Left lung (tissue), 10 donors: ENCODE data around the gene PKNOX2. TPM values are rescaled to one million over a fixed set of nuclear protein-coding genes. Genes with fewer than 3 reads are reported as not detected.
A peak's percentile ranks its signal among the peaks of the same experiment; 100 is the strongest.

Experiments used
- ATAC-seq: fragments of 200-7000 bp; cut with Tn5 transposase; one replicate; pipeline ENCODE4 v1.9.1; 2020; ENCODE audit warnings: moderate library complexity
- DNase-seq, 4 donors: peaks; one replicate each; pipeline ENCODE4 v3.0.0-alpha.2; 2013 to 2020
- H3K27ac ChIP-seq, 2 donors: fragments of 200-600 bp; sonication (generic) in 1 of 2; one replicate each; pipeline versions ENCODE4 v1.5.0 to v1.8.0; 2020 to 2021
- H3K27me3 ChIP-seq, 2 donors: fragments of 200-600 bp; sonication (generic) in 1 of 2; one replicate each; pipeline versions ENCODE4 v1.5.0 to v1.8.0; 2020 to 2021
- H3K36me3 ChIP-seq, 2 donors: fragments of 200-600 bp; sonication (generic) in 1 of 2; one replicate each; pipeline versions ENCODE4 v1.5.0 to v1.8.0; 2020 to 2021
- H3K4me1 ChIP-seq, 2 donors: fragments of 200-600 bp; one replicate each; pipeline ENCODE4 v1.8.0; 2021
- H3K4me3 ChIP-seq, 2 donors: fragments of 200-600 bp; sonication (generic) in 1 of 2; one replicate each; pipeline versions ENCODE4 v1.5.0 to v1.8.0; 2020 to 2021; ENCODE audit warnings: mild to moderate bottlenecking in 1 of 2
- H3K9me3 ChIP-seq, 2 donors: fragments of 200-600 bp; sonication (generic) in 1 of 2; one replicate each; pipeline versions ENCODE4 v1.5.0 to v1.8.0; 2020 to 2021
- intact Hi-C, 2 donors: fragments of 100-400 bp; cut with DNase I; formaldehyde crosslinking; loops; one replicate each; pipeline versions ENCODE4 v1.11.2 to v1.14.2; 2022
- polyA plus RNA-seq, 6 donors: library from polyadenylated mRNA; unstranded; fragments of 120-200 nt; gene quantifications; one replicate each; pipeline ENCODE4 v1.2.1, GENCODE V29; 2013; ENCODE audit not compliant: insufficient read length in 6 of 6
- total RNA-seq, 2 donors: library from RNA; stranded (reverse); fragmentation: NEBNext Ultra II Directional; extraction: Animal tissue kit (Norgen Biotek cat#: 25700); gene quantifications; one replicate each; pipeline ENCODE4 v1.2.1, GENCODE V29; 2021
- TF ChIP-seq, protein P1 (sequence below), 2 donors: fragments of 200-600 bp; sonication (generic) in 1 of 2; IDR thresholded peaks; one replicate each; pipeline versions ENCODE4 v1.5.0 to v1.8.0; 2021; ENCODE audit warnings: antibody characterized with exemption in 2 of 2
- donor health status: DM: no; HTN: yes; CAD: no.
- donor health status: DM: no; HTN: no; CAD: no.

Gene PKNOX2
- total and polyA plus RNA-seq, 8 donors, result 6.7 to 18.9 (median 16.7) TPM

DNA sequence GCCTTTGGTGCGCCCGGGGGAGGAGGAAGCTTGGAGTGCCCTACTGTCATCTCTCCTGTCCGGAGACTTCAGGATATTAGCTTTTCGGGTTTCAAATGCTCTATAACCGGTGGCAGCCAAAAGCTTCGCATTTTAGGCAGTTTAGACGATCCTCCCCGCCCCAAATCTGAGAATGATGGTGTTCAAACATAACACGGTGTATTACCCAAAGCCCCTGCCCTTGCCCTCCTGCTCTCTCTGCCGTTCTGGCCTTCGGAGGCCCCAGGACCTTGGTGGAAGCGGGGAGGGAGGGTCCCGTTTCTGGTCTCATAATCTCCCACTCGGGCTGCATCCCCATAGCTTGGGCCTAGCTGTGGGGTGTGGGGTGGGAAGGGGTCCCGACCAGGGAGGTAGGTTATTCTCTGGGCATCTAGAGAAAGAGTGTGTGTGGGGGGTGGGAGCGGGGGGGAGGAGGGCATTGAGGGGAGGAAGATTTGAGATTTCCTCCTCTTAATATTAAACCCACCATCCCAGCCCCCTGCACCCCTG lies 2.3 kb downstream of the PKNOX2 start:
- ATAC-seq, result no peak
- intact Hi-C loops, result loop anchor here in 1 of 2 donors (5.0 kb wide), 1 partner anchor 175 kb away; no protein-coding TSS in a partner anchor
- H3K9me3 ChIP-seq, result no peaks in the 10 kb centered on the region
- no peak for DNase-seq
- H3K4me1 ChIP-seq, result peaks cover 0 to 18% of the 10 kb centered on the region in 2 donors
- no peaks in the 10 kb centered on the region for H3K36me3 ChIP-seq
- peaks cover 35 to 86% of the 10 kb centered on the region in 2 donors for H3K27me3 ChIP-seq
- TF ChIP-seq, protein P1, sequence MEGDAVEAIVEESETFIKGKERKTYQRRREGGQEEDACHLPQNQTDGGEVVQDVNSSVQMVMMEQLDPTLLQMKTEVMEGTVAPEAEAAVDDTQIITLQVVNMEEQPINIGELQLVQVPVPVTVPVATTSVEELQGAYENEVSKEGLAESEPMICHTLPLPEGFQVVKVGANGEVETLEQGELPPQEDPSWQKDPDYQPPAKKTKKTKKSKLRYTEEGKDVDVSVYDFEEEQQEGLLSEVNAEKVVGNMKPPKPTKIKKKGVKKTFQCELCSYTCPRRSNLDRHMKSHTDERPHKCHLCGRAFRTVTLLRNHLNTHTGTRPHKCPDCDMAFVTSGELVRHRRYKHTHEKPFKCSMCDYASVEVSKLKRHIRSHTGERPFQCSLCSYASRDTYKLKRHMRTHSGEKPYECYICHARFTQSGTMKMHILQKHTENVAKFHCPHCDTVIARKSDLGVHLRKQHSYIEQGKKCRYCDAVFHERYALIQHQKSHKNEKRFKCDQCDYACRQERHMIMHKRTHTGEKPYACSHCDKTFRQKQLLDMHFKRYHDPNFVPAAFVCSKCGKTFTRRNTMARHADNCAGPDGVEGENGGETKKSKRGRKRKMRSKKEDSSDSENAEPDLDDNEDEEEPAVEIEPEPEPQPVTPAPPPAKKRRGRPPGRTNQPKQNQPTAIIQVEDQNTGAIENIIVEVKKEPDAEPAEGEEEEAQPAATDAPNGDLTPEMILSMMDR (IDR thresholded peaks at IDR 0.05), result no peak
- H3K4me3 ChIP-seq, result peak overlapping the region; percentile 49 to 50
- peak overlapping the region; percentile 44 to 67 for H3K27ac ChIP-seq

DNA sequence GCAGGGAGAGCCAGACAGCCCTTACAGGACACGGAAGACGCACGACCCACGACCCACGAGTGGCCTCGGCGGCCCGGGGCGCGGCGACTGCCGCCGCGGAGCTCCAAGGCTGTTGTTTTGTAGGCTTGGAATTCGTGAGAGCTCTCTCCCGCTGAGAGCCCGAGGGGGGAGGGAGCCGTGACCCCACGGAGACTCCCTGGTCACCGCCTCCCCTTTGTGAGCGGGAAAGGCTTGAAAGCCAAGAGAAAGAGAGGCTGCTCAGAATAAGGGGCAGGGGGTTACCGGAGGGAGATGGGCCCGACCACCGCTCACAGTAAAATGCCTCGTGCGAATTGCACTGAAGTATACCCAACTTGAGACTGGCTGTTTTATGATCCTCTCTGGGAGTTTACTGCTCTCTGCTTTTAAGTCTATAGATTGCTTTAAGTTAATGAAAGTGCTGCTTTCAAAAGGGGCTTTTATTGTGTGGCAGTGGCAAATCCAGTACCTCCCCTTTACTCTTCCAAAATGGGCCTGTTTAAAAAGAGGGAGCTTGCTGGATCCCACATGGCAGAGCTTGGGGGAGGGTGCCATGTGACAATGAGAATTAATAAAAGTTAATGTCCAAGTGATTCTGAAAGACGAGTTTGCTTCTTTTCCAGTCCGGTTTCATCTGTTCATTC lies 2.9 kb downstream of the PKNOX2 start:
- peaks cover 0 to 18% of the 10 kb centered on the region in 2 donors for H3K4me1 ChIP-seq
- peak in 2 of 4 donors; percentile 55 to 75 for DNase-seq
- peaks cover 35 to 90% of the 10 kb centered on the region in 2 donors for H3K27me3 ChIP-seq
- TF ChIP-seq, protein P1 (IDR thresholded peaks at IDR 0.05), result no peak
- intact Hi-C loops, result loop anchor here in 1 of 2 donors (5.0 kb wide), 1 partner anchor 175 kb away; no protein-coding TSS in a partner anchor
- no peaks in the 10 kb centered on the region for H3K36me3 ChIP-seq
- no peaks in the 10 kb centered on the region for H3K9me3 ChIP-seq
- no peak for ATAC-seq
- H3K4me3 ChIP-seq, result peak overlapping the region in 1 of 2 donors; percentile 49
- peak overlapping the region; percentile 44 to 67 for H3K27ac ChIP-seq

DNA sequence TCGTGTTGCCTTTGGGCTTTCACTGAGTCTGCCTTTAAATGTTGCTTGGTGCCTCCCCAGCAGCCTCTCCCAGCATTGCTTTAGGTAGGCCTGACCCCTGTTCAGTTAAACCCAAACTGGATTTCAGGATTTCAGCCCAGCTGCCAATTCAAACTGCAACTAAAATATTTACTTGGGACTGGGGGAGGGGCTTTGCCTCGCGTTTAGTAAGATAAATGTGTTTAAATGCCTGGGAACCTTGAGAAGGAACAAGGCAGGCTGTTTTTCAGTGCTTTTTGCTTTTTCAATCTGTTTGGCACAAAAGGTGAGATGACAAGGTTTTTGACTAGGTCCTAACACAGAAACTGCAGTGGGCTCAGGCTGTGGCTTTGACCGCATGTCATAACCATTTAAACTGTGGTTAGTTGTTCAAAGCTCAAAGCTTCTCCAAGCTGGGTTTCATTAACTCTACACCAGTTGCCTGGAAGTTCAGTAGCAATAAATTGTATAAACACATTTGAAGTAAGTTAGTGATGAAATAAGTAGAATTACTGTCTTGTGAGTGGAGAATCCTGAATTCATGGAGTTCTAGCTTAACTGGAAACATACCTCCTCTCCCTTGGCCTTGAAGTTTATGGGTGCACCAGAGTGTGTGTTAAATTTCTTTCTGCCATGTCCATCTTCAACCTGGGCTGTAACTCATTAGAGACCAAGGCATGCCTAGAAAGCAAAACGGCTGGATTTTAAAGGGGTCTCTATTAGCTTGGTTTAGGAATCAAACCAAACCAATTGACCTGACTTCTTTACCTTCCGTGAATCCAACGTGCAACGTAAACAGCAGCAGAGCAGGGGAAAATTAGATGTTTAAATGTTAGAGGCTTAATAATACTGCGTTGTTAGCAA lies 3.6 kb downstream of the PKNOX2 start:
- TF ChIP-seq, protein P1 (IDR thresholded peaks at IDR 0.05), result no peak
- H3K36me3 ChIP-seq, result no peaks in the 10 kb centered on the region
- peaks cover 0 to 18% of the 10 kb centered on the region in 2 donors for H3K4me1 ChIP-seq
- no peaks in the 10 kb centered on the region for H3K9me3 ChIP-seq
- peak overlapping the region in 1 of 2 donors; percentile 49 for H3K4me3 ChIP-seq
- H3K27me3 ChIP-seq, result peaks cover 33 to 88% of the 10 kb centered on the region in 2 donors
- intact Hi-C loops, result loop anchor here in 1 of 2 donors (5.0 kb wide), 1 partner anchor 174 kb away; no protein-coding TSS in a partner anchor
- ATAC-seq (no peak), DNase-seq (peak in 2 of 4 donors; percentile 25 to 59)
- H3K27ac ChIP-seq, result peak overlapping the region; percentile 18 to 70

DNA sequence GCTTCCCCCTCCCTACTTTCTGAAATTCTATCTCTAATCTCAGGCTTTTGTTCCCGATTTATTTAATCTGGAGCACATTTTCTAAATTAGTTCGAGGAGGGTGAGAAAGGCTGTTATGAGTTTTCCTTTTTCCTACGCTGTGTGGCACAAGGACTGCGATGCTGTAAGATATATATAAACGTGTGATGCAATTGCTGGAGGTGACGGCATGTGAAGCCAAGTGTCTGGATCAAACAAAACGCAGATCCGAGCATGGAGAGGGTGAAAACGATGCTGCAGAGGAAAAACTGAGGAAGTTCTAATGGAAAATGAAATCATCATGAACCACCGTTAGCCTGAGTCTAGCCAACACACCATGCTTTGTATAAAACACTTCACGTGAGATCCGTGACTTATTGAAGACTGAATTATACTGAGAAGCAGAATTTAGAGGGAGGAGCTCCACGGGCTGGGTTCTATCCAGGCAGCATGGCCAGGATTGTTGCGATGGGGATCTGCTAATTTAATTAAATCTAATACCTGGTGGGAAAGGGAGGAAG lies 4.4 kb downstream of the PKNOX2 start:
- intact Hi-C loops, result loop anchor here in 1 of 2 donors (5.0 kb wide), 1 partner anchor 173 kb away; no protein-coding TSS in a partner anchor
- peak overlapping the region; percentile 18 to 70 for H3K27ac ChIP-seq
- peak in 1 of 4 donors; percentile 54 for DNase-seq
- peaks cover 0 to 18% of the 10 kb centered on the region in 2 donors for H3K4me1 ChIP-seq
- peaks cover 30 to 84% of the 10 kb centered on the region in 2 donors for H3K27me3 ChIP-seq
- H3K9me3 ChIP-seq, result no peaks in the 10 kb centered on the region
- no peak overlapping the region for H3K4me3 ChIP-seq
- no peak for ATAC-seq
- TF ChIP-seq, protein P1 (IDR thresholded peaks at IDR 0.05), result no peak
- no peaks in the 10 kb centered on the region for H3K36me3 ChIP-seq
